Mucosa of descending colon (tissue), 3 donors: Measurements from ENCODE around the gene RAPGEF5. TPM values are rescaled to one million over a fixed set of nuclear protein-coding genes. Genes with fewer than 3 reads are reported as not detected.
"Not testable (repeated sequence)": the region's sequence is repeated elsewhere in the genome, so short reads cannot be mapped to it uniquely, and the experiment has no call there.

Experiments used
- ATAC-seq: fragments of 200-7000 bp; cut with Tn5 transposase; one replicate; pipeline ENCODE4 v1.9.1; 2020; ENCODE audit warnings: mild to moderate bottlenecking, moderate library complexity
- DNase-seq, 3 donors: peaks; one replicate each; pipeline ENCODE4 v3.0.0-alpha.2; 2020
- H3K36me3 ChIP-seq: fragments of 200-600 bp; one replicate; pipeline ENCODE4 v1.8.0; 2021; ENCODE audit warnings: low read depth, mild to moderate bottlenecking
- H3K4me1 ChIP-seq: fragments of 200-600 bp; one replicate; pipeline ENCODE4 v1.8.0; 2021; ENCODE audit warnings: low read depth, mild to moderate bottlenecking
- H3K4me3 ChIP-seq: fragments of 200-600 bp; one replicate; pipeline ENCODE4 v1.8.0; 2021; ENCODE audit warnings: mild to moderate bottlenecking
- H3K9me3 ChIP-seq: fragments of 200-600 bp; one replicate; pipeline ENCODE4 v1.8.0; 2021; ENCODE audit warnings: mild to moderate bottlenecking
- intact Hi-C, 2 donors: fragments of 100-400 bp; cut with DNase I in 1 of 2; cut with micrococcal nuclease in 1 of 2; formaldehyde crosslinking; loops; one replicate each; pipeline versions ENCODE4 v1.11.0 to v1.11.1; 2022; cut with DNase I, micrococcal nuclease
- total RNA-seq, 3 donors: library from RNA; stranded (reverse); fragmentation: NEBNext Ultra II Directional in 2 of 3; extraction: Animal tissue kit (Norgen Biotek cat#: 25700) in 2 of 3; gene quantifications; one replicate each; pipeline versions ENCODE4 v1.2.1 to v1.2.4, GENCODE V29; 2021 to 2023
- TF ChIP-seq, protein P1 (sequence below): fragments of 200-600 bp; IDR thresholded peaks from one replicate; pipeline ENCODE4 v1.8.0; 2022; ENCODE audit warnings: antibody characterized with exemption, mild to moderate bottlenecking
- donor health status: DM: no; HTN: no; CAD: no; lungs with moderate emphysema.
- donor health status: DM: no; HTN: no; CAD: no.
- donor health status: DM: no; HTN: yes; CAD: no.

Gene RAPGEF5
- total RNA-seq, 3 donors from 2014 or later, result 34.7 to 87.8 (median 59.5) TPM

DNA sequence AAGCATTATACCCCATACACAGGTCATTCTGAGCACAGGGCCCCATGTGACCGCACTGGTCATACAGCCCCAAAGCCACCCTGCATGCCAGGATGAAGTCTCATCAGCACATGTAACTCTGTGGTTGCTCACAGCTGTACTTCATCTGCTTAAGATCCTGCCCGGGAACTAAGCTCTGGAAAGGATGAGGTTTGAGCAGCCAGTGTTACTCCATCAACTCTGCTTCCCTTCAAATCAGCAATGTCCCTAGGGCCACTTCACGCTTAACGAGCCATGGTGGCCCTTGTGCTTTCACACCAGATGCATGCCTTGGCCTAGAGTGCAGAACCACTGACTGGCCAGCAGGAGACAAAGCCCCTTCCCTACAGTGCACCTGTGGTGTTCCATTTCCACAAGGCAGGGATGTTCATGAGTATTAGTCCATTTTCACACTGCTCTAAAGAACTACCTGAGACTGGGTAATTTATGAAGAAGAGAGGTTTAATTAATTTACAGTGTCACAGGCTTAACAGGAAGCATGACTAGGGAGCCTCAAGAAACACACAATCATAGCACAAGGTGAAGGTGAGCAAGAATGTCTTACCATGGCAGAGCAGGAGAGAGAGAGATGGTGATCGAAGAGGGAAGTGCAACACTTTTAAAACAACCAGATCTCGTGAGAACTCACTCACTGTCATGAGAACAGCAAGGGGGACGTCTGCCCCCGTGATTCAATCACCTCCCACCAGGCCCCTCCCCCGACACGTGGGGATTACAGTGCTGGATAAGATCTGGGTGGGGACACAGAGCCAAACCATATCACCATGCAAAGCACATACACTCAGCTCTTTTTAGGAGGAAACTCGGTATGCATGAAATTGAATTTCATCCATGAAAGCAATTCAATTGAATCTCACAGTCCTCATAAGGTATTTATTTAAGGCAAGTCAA lies 262.3 kb downstream of the RAPGEF5 start:
- ATAC-seq (no peak), DNase-seq (no peak)
- H3K36me3 ChIP-seq, result no peaks in the 10 kb centered on the region
- H3K4me3 ChIP-seq, result no peak overlapping the region
- H3K4me1 ChIP-seq, result no peaks in the 10 kb centered on the region
- TF ChIP-seq, protein P1, sequence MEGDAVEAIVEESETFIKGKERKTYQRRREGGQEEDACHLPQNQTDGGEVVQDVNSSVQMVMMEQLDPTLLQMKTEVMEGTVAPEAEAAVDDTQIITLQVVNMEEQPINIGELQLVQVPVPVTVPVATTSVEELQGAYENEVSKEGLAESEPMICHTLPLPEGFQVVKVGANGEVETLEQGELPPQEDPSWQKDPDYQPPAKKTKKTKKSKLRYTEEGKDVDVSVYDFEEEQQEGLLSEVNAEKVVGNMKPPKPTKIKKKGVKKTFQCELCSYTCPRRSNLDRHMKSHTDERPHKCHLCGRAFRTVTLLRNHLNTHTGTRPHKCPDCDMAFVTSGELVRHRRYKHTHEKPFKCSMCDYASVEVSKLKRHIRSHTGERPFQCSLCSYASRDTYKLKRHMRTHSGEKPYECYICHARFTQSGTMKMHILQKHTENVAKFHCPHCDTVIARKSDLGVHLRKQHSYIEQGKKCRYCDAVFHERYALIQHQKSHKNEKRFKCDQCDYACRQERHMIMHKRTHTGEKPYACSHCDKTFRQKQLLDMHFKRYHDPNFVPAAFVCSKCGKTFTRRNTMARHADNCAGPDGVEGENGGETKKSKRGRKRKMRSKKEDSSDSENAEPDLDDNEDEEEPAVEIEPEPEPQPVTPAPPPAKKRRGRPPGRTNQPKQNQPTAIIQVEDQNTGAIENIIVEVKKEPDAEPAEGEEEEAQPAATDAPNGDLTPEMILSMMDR, result no peak
- intact Hi-C loops, result no loop called here
- no peaks in the 10 kb centered on the region for H3K9me3 ChIP-seq

DNA sequence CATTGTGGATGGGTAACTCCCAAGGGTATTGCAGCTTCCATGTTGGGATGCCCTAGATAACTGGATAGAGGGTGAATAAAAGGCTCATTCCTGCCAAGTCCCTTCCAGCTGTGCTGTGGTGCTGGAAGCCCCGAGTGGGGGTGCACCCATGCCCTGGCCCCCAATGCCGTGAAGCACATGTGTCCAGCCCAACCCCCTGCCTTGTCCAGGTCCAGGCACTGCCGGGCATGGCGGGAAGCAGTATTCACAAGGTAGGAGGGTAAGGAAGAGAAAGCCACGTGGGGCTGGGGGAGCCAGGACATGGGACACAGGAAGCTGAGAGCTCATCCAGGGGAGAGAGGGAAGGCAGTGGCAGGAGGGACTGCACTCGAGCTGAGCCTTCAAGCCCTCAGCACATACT lies 263.0 kb downstream of the RAPGEF5 start:
- TF ChIP-seq, protein P1, result no peak
- no peaks in the 10 kb centered on the region for H3K4me1 ChIP-seq
- H3K9me3 ChIP-seq, result no peaks in the 10 kb centered on the region
- no peaks in the 10 kb centered on the region for H3K36me3 ChIP-seq
- ATAC-seq, result no peak
- no peak for DNase-seq
- no peak overlapping the region for H3K4me3 ChIP-seq
- intact Hi-C loops, result no loop called here

DNA sequence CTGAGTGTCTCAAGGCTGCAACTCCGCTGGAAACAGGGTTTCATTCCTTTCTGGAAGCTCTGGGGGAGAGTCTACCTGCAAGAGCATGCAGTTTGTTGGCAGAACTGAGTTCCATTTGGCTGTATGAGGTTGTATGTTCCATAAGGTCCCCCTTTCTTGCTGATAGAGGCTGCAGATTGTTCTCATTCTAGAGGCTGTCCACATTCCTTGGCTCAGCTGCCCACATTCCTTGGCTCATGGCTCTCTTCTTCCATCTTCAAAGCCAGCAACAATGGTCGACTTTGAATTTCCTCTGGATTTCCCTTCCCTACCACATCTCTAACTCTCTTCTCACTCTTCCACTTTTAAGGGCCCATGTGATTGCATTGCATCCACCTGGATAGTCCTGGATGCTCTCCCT lies 264.0 kb downstream of the RAPGEF5 start:
- DNase-seq, result no peak
- no peak for ATAC-seq
- Histone ChIP-seq H3K36me3 (no peaks in the 10 kb centered on the region), H3K4me3 (no peak overlapping the region), H3K4me1 (no peaks in the 10 kb centered on the region), H3K9me3 (no peaks in the 10 kb centered on the region)
- TF ChIP-seq, protein P1, result no peak
- intact Hi-C loops, result no loop called here

DNA sequence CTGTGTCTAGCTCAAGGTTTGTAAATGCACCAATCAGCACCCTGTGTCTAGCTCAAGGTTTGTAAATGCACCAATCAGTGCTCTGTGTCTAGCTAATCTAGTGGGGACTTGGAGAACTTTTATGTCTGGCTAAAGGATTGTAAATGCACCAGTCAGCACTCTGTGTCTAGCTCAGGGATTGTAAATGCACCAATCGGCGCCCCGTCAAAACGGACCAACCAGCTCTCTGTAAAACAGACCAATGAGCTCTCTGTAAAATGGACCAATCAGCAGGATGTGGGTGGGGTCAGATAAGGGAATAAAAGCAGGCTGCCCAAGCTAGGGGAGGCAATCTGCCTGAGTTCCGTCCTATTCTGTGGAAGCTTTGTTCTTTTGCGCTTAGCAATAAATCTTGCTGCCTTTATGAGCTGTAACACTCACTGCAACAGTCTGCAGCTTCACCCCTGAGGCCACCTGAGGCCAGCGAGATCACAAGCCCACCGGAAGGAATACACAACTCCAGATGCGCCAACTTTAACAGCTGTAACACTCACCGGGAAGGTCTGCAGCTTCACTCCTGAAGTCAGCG lies 265.9 kb downstream of the RAPGEF5 start:
- H3K36me3 ChIP-seq, H3K4me3 ChIP-seq, intact Hi-C loops, H3K9me3 ChIP-seq, ATAC-seq, DNase-seq, H3K4me1 ChIP-seq: not testable (repeated sequence)

DNA sequence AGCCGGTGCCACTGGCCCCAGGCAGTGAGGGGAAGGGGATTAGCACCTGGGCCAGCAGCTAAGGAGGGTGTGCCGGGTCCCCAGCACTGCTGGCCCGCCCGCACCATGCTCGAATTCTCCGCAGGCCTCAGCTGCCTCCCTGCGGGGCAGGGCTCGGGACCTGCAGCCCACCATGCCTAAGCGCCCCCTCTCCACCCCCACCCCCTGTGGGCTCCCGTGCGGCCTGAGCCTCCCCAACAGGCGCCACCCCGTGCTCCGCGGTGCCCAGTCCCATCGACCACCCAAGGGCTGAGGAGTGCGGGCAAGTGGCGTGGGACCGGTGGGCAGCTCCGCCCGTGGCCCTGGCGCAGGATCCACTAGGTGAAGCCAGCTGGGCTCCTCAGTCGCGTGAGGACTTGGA lies 266.4 kb downstream of the RAPGEF5 start:
- Histone ChIP-seq H3K4me3 (no peak overlapping the region), H3K4me1 (no peaks in the 10 kb centered on the region), H3K36me3 (no peaks in the 10 kb centered on the region), H3K9me3 (no peaks in the 10 kb centered on the region)
- TF ChIP-seq, protein P1, result no peak
- ATAC-seq (no peak), DNase-seq (no peak)
- intact Hi-C loops, result no loop called here

DNA sequence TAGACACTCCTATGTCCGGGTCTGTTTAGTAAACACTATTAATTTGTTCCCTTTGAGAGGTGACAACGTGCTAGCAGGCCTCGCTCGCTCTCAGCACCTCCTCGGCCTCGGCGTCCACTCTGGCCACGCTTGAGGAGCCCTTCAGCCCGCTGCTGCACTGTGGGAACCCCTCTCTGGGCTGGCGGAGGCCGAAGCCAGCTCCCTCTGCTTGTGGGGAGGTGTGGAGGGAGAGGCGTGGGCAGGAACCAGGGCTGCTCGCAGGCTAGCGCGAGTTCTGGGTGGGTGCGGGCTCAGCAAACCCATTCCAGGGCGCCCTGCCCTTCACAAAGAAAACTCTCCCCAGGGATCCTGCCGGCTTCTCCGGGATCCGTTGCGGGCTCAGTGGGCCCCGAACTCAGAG lies 266.8 kb downstream of the RAPGEF5 start:
- intact Hi-C loops, result no loop called here
- TF ChIP-seq, protein P1, result no peak
- Histone ChIP-seq H3K36me3 (no peaks in the 10 kb centered on the region), H3K4me3 (no peak overlapping the region), H3K4me1 (no peaks in the 10 kb centered on the region), H3K9me3 (no peaks in the 10 kb centered on the region)
- DNase-seq (no peak), ATAC-seq (no peak)
